T1000 (cell line): ENCODE results near the gene SLC25A18.
A peak's percentile ranks its signal among the peaks of the same experiment; 100 is the strongest.

Experiments used
- DNase-seq: peaks from one replicate; lab custom pipeline; 2025; ENCODE audit warnings: mixed read lengths; lab: John Stamatoyannopoulos, UW

SLC25A18 gene

DNA sequence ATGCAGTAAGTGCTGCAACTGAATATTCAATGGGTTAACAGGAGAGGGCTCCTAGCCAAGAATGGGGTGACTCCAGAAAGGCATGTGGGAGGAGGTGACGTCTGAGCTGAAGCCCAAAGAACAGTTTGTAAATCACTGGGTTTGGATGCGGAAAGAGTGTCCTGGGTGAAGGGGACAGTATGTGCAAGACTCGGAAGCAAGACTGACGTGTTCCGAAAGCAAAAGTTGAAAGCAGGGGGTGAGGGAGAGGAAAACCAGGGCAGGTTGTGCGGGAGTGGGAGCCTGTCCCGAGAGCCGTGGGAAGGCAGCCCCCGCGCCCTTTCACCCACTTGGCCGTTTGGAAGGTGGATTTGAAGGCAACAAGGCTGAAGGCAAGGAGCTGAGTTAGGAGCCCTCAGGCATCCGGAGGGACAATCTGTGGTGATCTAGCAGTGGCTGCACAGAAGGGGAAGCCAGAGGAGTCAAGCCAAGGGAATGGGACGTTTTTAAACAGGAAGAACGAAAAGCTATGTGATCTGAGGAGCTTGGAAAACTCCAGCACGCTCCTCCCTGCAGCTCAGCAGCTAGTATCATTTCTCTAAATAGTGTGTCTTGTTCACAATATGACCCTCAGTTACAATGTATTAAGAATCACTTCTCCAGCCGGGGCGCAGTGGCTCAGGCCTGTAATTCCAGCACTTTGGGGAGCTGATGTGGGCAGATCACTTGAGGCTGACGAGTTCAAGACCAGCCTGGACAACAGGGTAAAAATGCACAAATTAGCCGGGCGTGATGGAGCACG lies 7.7 kb downstream of the SLC25A18 start:
- DNase-seq, result no peak

DNA sequence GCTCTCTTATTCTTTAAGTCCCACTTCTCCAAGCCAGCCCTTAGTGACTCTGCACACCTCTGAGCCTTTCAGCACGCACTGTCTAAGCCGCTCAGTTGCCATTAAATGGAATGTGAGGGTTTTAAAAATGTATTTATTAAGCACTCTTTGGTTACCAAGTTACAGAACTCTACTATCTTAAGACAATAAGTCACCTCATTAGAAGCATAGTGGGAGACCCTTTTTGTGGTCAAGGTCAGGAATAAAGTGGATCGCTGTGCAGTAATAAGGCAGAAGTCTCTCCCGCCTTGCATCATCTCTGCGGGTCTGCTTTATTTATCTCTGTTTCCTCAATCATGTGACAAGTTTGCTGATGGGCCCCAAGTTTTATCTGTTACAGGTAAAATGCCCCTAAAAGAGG lies 11.9 kb downstream of the SLC25A18 start:
- no peak for DNase-seq

DNA sequence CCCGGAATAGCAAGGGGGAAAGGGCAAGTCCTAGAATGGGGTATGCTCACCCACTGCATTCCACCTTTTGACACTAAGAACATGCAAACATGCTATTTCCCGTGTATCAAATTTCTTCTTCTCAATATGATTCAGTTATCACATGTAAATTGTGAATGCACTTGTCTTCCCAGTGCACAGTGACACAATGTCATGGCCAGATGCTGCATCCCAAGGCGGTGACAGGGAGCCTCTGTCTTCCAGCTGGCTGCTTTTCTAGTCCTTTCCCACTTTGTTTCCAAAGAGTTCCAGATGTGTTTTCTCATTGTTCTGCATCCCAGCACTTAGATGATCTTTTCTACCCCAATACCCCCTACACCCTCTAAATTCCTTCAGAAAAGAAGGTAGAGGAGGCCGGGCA lies 12.4 kb downstream of the SLC25A18 start:
- DNase-seq, result no peak

DNA sequence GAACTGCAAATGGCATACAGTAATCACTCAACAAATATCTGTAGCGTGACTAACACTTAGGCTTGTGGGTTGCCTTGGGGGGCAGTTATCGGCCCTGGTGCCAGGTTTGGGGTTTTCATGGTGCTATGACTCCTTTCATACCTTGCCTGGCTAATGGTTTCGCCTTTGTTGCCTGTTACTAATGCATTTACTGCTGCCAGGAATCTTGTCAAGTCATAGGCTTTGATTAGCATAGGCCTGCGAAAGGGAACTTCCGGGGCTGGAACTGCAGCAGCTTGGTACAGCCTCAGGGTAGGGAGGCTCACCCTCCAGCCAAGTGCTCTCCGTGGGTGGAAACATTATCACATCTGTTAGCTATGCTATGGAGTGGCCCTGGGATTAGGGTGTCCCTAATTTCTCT lies 13.2 kb downstream of the SLC25A18 start:
- peak; percentile 70 for DNase-seq

DNA sequence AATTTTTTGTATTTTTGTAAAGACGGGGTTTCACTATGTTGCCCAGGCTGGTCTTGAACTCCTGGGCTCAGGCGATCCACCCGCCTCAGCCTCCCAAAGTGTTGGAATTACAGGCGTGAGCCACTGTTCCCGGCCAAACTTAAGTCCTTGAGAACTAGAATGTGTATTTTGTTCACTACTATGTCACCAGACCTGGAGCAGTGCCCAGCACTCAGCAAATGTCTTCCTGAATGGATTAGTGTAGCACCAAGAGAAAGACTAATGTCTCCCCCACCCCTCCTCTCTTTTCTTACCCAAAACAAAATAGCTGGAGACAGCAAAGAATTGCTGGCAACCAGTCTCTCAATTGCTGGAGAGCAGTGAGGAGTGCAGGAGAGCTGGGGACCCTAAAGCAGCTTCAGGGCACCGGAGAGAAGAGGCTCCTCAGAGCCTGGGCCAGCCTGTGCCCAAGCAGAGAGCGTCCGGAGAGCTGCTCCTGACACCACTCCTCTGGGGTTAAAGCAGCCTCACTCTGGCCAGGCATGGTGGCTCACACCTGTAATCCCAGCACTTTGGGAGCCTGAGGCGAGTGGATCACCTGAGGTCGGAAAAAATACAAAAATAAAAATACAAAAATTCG lies 14.9 kb downstream of the SLC25A18 start:
- no peak for DNase-seq

DNA sequence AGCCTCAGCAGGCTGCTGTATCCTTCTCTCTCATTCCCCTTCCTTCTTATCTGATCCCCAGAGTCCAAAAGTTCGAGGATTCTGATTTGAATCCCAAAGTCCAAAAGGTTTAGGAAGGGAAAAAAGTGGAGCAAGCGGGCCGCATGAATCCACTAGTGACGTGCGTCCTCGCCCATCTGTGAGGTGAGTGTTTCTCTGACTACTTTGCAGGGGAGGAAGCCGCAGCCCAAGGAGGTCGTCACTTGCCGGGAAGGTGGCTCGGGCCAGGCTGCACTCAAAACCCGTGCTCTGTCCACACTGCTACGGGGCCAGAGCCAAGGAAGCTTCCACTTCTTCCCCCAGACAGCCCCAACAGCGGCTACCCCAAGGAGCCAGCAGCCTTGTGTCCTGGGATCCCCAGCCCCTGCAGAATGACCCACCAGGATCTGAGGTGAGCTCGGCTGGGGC lies 16.3 kb downstream of the SLC25A18 start:
- no peak for DNase-seq

DNA sequence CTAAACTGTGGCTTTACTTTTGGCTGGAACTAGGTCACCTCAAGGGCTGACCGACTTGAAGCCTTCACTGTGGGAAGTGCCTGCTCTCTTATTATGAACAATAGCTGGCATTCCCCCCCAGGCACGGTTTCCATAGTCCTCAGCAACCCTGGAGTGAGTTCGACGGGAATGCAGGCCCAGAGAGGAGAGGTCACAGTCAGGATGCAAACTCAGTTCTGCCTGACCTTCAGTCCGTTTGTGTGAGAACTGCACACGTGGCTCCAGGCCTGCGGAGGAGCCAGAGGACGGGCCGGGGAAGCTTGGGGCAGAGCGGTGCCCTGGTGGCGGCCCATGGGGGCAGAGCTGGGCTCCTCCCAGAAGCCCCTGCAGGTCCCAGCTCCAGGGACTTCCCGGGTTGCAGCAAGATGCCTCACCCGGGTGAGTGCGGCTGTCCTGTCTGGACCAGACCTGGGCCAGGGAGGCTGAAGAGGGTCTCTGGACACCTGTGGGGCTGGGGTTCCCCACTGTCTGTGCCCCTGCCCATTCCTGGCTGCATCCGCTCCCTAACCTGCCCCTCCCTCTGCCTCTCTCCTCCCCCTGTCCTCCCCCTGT lies 17.2 kb downstream of the SLC25A18 start:
- DNase-seq, result no peak

DNA sequence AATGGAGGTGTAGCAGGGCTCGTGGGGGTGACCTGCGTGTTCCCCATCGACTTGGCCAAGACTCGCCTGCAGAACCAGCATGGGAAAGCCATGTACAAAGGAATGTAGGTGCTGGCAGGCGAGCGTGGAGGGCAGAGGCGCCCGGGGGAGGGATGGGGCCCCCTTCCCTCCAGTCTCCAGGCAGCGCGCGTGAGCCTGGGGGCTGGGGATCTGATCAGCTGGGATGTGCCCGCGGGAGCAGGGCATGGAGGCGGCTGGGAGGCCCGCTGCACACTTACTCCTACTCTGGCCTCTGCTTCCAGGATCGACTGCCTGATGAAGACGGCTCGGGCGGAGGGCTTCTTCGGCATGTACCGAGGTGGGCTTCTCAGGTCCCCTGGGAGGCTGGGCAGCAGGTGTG lies 17.8 kb downstream of the SLC25A18 start:
- no peak for DNase-seq

DNA sequence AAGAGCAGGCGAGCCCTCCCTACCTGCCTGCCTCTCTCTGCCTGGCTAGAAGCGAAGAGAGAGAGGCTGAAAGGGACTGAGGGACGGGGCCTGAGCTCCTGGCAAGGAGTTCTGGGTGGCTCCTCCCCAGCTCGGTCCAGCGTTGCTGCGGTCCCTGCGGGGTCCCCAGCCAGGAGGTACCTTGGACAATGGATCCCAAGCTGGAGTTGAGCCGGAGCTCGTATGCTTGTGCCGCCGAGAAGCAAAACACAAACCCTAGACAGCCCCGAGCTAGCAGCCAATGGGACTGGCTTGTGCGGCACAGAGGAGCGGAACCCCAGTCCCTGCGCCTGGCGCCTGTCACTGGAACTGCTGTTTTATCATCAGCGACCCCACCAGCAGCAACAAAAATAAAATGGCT lies 18.3 kb downstream of the SLC25A18 start:
- no peak for DNase-seq

DNA sequence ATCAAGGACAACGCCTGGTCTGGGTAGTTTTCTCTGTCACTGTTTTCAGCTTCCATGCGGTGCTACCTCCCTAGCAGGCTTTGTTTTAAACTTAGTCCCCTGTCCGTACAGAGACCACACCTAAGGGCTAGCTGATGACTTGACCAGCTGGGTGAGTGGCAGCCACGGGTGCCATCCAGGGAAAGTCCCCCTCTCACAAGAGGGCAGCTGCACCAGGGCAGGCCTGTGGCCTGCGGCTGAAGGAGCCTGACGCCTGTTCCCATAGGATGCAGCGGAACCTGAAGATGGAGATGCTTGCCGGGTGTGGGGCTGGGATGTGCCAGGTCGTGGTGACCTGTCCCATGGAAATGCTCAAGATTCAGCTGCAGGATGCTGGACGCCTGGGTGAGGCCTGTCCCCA lies 19.9 kb downstream of the SLC25A18 start:
- no peak for DNase-seq

DNA sequence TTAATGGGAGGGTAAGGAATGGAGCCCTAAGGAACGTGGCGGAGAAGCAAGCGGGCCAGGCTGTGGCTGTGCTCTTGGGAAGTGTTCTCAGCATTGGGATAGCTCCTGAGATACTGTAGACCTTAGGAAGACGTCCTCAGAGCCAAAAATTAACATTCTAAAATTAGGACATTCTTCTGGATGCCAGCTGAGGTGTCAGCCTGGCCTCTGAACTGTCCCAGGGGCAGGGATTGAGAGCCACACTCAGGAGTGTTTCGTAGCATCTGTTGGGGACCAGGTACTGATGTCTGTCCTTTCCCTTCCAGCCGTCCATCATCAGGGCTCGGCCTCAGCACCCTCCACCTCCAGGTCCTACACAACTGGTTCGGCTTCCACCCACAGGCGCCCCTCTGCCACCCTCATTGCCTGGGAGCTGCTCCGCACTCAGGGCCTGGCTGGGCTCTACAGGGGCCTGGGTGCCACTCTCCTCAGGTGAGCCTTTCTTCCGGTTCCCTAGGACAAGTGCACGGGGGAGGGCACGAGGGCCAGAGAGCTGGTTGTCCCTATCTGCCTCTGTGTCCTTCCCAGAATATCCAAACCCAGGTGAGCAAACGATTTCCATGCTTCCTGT lies 23.6 kb downstream of the SLC25A18 start:
- no peak for DNase-seq

DNA sequence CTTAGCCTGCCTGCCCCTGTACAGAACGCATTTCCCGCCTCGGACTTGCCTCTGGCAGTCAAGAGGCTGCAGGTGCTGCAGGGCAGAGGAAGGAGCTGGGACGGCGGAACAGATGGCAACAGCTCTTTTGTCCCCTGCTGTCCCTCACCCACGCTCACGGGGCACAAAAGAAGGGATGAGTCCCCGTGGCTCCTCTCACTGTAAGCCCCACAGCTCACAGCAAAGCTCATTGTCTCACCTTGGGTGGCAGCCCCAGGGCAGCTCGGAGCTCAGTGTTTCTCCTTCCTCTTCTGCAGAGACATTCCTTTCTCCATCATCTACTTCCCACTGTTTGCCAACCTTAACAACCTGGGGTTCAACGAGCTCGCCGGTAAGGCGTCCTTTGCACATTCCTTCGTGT lies 24.3 kb downstream of the SLC25A18 start:
- no peak for DNase-seq

DNA sequence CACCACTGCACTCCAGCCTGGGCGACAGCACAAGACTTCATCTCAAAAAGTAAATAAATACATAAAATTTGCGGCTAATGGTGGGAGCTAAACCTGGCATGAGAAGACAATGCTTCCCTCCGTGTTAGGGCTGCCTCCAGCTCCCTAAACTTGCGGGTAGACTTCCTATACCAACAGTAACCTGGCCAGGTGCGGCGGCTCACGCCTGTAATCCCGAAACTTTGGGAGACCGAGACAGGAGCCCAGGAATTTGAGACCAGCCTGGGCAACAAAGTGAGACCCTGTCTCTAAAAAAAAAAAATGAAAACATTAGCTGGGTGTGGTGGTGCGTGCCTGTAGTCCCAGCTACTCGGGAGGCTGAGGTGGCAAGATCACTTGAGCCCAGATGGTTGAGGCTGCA lies 25.3 kb downstream of the SLC25A18 start:
- DNase-seq, result no peak

DNA sequence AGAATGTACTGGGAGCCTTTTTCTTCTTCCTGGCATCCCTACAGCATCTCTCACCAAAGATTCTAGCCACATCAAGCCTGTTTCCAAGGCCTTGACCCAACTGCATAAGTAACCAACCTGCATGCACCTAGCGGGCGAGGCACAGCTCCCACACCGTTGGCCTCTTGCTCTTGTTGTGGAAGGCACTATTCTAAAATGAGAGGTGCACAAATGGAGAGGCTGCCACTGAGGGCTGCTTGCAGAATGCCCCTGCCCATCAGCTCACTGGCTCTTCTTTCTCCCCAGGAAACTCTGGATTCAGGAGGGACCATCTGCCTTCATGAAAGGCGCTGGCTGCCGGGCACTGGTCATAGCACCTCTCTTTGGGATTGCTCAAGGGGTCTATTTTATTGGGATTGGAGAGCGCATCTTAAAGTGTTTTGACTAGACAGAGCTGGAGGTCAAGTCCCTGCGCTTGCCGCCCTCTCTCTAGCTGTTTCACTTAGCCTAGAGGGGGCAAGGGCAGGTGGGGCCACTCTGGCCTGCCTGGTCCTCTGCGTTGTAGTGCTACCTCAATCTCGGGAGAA lies 26.6 kb downstream of the SLC25A18 start:
- no peak for DNase-seq

DNA sequence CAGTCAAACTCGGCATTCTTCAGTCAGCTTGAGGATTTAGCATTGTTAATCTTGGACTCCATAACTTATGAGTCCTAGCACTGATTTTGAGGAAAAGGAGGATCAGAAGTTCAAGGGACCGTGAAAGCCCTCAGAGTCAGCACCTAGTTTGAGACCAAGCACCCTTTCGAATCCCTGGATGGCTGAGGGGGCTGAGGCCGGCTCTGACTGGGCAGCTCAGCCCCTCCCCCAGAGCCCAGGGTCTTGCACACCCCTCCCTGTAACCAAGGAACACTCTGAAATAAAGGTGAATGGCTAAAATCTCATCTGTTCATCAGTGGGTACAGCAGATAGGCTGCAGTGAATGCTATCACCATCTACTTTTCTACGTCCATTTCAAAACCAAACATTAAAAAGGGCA lies 27.3 kb downstream of the SLC25A18 start:
- no peak for DNase-seq

DNA sequence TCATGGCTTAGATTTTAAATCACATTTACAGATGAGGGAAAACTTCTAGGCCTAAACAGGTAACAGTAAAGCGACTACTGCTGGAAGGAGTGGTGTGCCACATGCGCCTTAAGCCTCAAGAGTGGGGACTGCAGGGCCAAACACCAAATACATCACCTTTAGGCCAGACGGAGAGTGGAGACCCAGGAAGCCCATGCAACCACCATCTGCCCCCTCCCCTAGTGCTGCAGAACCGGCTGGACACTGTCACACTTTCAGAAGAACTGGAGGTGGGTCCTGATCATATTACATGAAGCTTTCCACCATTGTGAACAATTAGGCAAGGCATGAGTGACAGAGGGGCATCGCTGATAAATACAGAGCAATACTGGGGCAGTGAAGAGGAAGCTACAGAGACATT lies 28.9 kb downstream of the SLC25A18 start:
- no peak for DNase-seq

DNA sequence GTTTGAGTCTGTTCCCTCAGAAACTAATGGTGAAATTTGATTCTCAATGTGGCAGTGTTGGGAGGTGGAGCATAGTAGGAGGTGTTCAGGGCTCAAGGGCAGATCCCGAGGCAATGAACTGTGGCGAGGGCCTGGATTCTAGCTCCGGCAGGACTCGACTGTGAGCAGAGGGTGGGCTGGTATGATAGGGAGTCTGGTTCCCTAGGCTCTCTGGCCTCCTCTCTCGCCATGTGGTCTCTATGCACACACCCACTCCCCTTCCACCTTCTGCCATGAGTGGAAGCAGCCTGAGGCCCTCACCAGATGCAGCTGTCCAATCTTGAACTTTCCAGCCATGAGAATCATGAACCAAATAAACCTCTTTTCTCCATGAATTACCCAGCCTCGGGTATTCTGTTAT lies 32.9 kb downstream of the SLC25A18 start:
- no peak for DNase-seq

DNA sequence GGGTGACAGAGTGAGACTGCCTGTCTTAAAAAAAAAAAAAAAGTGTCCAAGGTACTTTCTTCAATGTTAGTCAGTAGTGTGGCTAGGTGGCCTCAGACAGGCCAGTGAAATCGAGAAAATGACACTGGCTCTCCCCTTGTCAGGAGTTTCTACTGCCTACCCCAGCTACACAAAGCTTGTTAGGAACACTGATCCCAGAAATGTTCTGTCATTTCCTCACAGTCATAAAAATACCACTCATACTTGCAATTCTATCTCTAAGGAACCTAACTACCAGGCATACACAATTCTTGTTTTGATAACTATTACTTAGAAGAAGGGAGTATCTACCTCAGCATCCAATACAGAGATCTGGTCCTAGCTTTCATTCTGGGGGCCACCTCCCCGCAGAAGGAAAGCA lies 33.9 kb downstream of the SLC25A18 start:
- DNase-seq, result no peak

DNA sequence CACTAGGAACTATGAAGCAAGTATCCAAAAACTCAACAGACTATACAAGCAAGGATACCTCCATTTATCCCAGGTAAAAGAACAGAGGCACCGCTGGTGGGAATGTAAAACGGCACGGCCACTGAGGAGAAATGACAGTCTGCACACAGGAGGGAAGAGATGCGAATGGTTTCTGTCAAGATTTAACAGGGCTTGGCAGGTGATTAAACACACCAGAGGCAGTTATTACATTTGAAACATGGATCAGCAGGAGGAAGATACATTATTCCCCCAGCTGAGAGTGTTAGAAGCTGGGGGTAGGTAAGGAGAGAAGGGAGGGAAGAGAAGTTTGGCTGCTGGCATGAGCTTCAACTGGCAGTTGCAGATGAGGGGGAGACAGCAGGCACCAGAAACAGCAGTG lies 35.0 kb downstream of the SLC25A18 start:
- DNase-seq, result no peak

DNA sequence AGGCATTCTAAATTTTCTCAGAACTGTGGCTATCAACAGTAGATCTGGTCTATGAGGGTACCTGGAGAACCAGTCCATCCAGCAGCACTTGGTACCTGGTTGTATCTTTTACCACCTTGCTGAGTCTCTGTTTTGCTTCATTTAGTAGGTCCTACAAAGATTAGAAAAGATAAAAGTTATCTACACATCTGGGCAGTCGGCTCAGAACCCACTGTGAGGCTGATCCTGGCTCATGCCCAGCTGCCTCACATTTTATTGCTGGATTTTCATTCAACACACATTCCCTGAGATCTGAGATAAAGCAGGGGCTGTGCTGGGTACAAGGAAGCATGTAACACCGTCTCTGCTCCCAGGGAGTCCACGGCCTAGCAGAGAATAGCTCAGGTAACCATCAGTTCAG lies 37.7 kb downstream of the SLC25A18 start:
- DNase-seq, result no peak

DNA sequence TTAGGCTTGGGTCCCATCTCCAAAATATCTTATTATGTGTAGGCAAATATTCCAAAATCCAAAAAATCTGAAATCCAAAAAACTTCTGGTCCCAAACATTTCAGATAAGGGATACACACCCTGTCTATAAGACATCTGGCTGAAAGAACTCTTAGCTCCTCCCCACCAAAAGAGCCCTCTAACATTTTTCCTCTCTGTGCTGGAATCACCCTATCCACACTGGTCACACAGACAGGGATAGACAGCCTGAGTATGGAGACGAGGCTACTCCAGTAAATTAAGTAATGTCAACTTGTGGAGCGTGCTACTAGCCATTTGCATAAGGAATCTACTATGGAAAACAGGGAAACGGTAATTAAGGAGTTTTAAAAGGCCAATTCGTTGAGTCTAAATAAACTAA lies 40.4 kb downstream of the SLC25A18 start:
- no peak for DNase-seq

DNA sequence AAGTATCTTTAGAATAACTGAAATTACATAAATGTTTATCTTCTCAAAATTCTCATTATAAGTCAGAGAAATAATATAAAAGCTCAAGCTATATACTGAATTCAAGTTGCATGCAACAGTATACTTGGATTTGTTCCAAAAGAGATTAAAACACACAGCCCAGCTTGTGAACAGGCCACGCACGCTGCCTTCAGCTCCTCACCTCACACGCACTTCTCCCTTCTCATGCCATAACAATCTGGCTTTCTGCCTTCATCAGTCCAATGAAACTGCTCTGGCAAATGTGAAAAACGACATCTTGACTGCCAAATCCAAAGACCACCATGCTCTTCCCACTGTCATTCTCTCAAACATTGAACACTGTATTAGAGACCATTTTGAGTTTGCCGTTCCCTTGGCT lies 43.2 kb downstream of the SLC25A18 start:
- DNase-seq, result no peak
